A673 (cell line): Measurements from ENCODE around the gene LYPD4. TPM values are rescaled to one million over a fixed set of nuclear protein-coding genes. Genes with fewer than 3 reads are reported as not detected.

Experiments used
- BruUV-seq: library from RNA; stranded (reverse); fragments of 400-500 nt; replicated peaks from 2 replicates; lab custom pipeline; 2021; lab: Mats Ljungman, UMichigan
- CTCF ChIA-PET: fragments of 300-600 bp; sonication (Branson Sonifier 250); formaldehyde crosslinking; loops from one replicate; lab custom pipeline; 2022; ENCODE audit warnings: antibody characterized with exemption; lab: Charles Lee
- POLR2A ChIA-PET: fragments of 300-600 bp; sonication (Branson Sonifier 250); formaldehyde crosslinking; loops from one replicate; lab custom pipeline; 2022; ENCODE audit warnings: antibody characterized with exemption; ENCODE audit not compliant: low non-redundant PET; lab: Charles Lee
- DNase-seq: peaks from one replicate; pipeline ENCODE4 v3.0.0-alpha.2; 2015; ENCODE audit warnings: low spot score
- H3K27ac ChIP-seq: fragments of 200-600 bp; sonication (generic); 2 replicates; pipeline ENCODE4 v1.5.1; 2016; ENCODE audit warnings: mixed run types, low read depth, mild to moderate bottlenecking, mixed read lengths, antibody characterized with exemption, low read length; ENCODE audit not compliant: poor library complexity, severe bottlenecking
- H3K27me3 ChIP-seq: fragments of 200-600 bp; sonication (generic); replicated peaks from 2 replicates; pipeline ENCODE4 v1.6.1; 2017; ENCODE audit warnings: mixed run types, low read depth, mild to moderate bottlenecking, mixed read lengths, antibody characterized with exemption, low read length; ENCODE audit not compliant: insufficient read depth, poor library complexity
- H3K36me3 ChIP-seq: fragments of 200-600 bp; sonication (generic); 2 replicates; pipeline ENCODE4 v1.6.1; 2016; ENCODE audit warnings: mixed run types, mild to moderate bottlenecking, mixed read lengths, antibody characterized with exemption, low read length; ENCODE audit not compliant: insufficient read depth, poor library complexity, severe bottlenecking
- H3K4me1 ChIP-seq: fragments of 200-600 bp; sonication (generic); 2 replicates; pipeline ENCODE4 v1.6.1; 2017; ENCODE audit warnings: mixed run types, mild to moderate bottlenecking, mixed read lengths, antibody characterized with exemption, low read length; ENCODE audit not compliant: insufficient read depth, poor library complexity, severe bottlenecking
- H3K4me3 ChIP-seq: fragments of 200-600 bp; sonication (generic); 2 replicates; pipeline ENCODE4 v1.5.1; 2016; ENCODE audit warnings: low read depth, mixed run types, mild to moderate bottlenecking, mixed read lengths, low read length; ENCODE audit not compliant: poor library complexity, severe bottlenecking
- H3K9me3 ChIP-seq: fragments of 200-600 bp; sonication (generic); 2 replicates; pipeline ENCODE4 v1.6.1; 2016; ENCODE audit warnings: mixed run types, low read depth, mild to moderate bottlenecking, mixed read lengths, antibody characterized with exemption, low read length; ENCODE audit not compliant: poor library complexity, severe bottlenecking
- CTCF ChIP-seq: fragments of 300-800, 200-600 bp; sonication (generic); conservative IDR thresholded peaks from 2 replicates; pipeline ENCODE4 v1.5.1; 2017; ENCODE audit warnings: low read depth, mild to moderate bottlenecking, antibody characterized with exemption, low read length, moderate library complexity, mixed read lengths
- EZH2 ChIP-seq: fragments of 200-600 bp; sonication (generic); IDR thresholded peaks from 2 replicates; pipeline ENCODE4 v1.6.1; 2017; ENCODE audit warnings: borderline replicate concordance, low read depth, mild to moderate bottlenecking, mixed read lengths, antibody characterized with exemption, low read length; ENCODE audit not compliant: poor library complexity, severe bottlenecking
- intact Hi-C: fragments of 100-400 bp; cut with micrococcal nuclease; formaldehyde crosslinking; loops from one replicate; pipeline ENCODE4 v1.10.0; 2022; ENCODE audit not compliant: unreplicated experiment
- total RNA-seq: library from RNA; stranded (reverse); gene quantifications from 2 replicates; pipeline ENCODE4 v1.2.3, GENCODE V29; 2021

Gene LYPD4
- total RNA-seq, 1 experiment from 2014 or later: not detected

GRCh38 chr19:41843371-41843770 lies 1.1 kb downstream of the LYPD4 start:
- Histone ChIP-seq H3K4me3 (no peak overlapping the region), H3K27me3 (no peaks in the 10 kb centered on the region), H3K4me1 (no peaks in the 10 kb centered on the region), H3K36me3 (no peaks in the 10 kb centered on the region), H3K9me3 (no peaks in the 10 kb centered on the region), H3K27ac (no peak overlapping the region)
- ChIA-PET CTCF (no interaction called here), POLR2A (no interaction called here)
- TF ChIP-seq CTCF (no peak), EZH2 (no peak)
- BruUV-seq: no TSS peak
- intact Hi-C loops: no loop called here
- no peak for DNase-seq

GRCh38 chr19:41839211-41839610 lies 5.3 kb downstream of the LYPD4 start:
- no peaks in the 10 kb centered on the region for H3K4me1 ChIP-seq
- no peak overlapping the region for H3K4me3 ChIP-seq
- no peaks in the 10 kb centered on the region for H3K27me3 ChIP-seq
- no peaks in the 10 kb centered on the region for H3K9me3 ChIP-seq
- CTCF ChIA-PET: interaction anchor here (0.7 kb wide), 1 partner anchor 552 kb away, joined by 5 read pairs; no protein-coding TSS in a partner anchor
- H3K36me3 ChIP-seq: no peaks in the 10 kb centered on the region
- intact Hi-C loops: no loop called here
- BruUV-seq: no TSS peak
- no peak for TF ChIP-seq EZH2
- no peak for TF ChIP-seq CTCF
- POLR2A ChIA-PET: no interaction called here
- DNase-seq: no peak
- no peak overlapping the region for H3K27ac ChIP-seq

GRCh38 chr19:41837981-41838708 lies 6.3 kb downstream of the LYPD4 start:
- H3K27me3 ChIP-seq: no peaks in the 10 kb centered on the region
- DNase-seq: no peak
- H3K36me3 ChIP-seq: no peaks in the 10 kb centered on the region
- TF ChIP-seq EZH2: no peak
- no peak for TF ChIP-seq CTCF
- POLR2A ChIA-PET: no interaction called here
- H3K4me1 ChIP-seq: no peaks in the 10 kb centered on the region
- H3K4me3 ChIP-seq: no peak overlapping the region
- H3K9me3 ChIP-seq: no peaks in the 10 kb centered on the region
- intact Hi-C loops: no loop called here
- BruUV-seq: no TSS peak
- CTCF ChIA-PET: interaction anchor here (0.6 kb wide), 1 partner anchor 21 kb away, joined by 5 read pairs; no protein-coding TSS in a partner anchor
- no peak overlapping the region for H3K27ac ChIP-seq
